GM12892 (cell line): ENCODE results near the gene TFPI.

Experiments
- POLR2A ChIP-seq: IDR thresholded peaks from 2 replicates; pipeline ENCODE4 v1.6.1; 2011; ENCODE audit warnings: low read depth, low read length, control low read depth
- POLR2AphosphoS5 ChIP-seq: IDR thresholded peaks from 2 replicates; pipeline ENCODE4 v1.6.1; 2011; ENCODE audit warnings: low read depth, low read length, control low read depth
- TAF1 ChIP-seq: IDR thresholded peaks from 2 replicates; pipeline ENCODE4 v1.6.1; 2011; ENCODE audit warnings: low read depth, mild to moderate bottlenecking, control low read depth, low read length, borderline replicate concordance

DNA sequence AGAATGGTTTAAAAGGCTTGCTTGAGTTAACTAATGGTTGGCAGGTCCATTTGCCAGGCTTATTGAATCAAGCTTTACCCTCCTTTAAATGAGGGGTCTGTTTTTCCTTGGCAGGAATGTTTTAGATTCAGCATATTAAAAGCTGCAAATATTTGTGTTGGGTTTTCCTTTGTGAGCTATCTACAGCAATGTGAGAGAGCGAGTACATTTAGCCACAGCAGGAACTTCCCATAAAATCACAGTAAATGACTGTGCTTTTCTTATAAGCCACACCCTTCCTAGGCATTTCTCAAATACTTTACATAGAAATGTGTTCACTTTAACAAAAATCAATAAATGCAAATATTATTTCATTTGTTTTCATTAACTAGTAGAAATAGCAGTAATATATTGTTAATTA, 130.1 kb downstream of the TFPI start:
- TF ChIP-seq POLR2A (no peak), TAF1 (no peak), POLR2AphosphoS5 (no peak)
